ENCODE results near the gene BTC.

The BTC gene

DNA sequence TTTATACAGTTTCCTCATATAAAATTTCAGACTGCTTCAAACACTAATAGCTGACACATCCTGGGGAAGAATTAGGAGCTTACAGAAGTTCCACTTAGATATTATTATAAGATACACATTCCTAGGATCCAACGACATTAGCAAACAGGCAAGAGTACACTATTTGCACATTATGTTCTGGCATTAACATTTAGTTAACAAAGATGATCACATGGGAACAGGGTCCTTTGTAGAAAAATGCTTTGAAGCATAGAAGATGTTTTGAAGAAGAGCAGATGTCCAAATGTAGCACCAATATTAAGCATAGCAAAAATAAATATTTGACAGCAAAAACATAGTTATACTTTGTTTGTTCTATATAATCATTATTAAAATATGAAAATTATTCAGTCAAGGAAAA is 52.1 kb downstream of the BTC start:
- H3K27me3 ChIP-seq (replicated peaks; ENCODE audit: control insufficient read depth, insufficient read depth, low read length) = no peaks in the 10 kb centered on the region; the same call in 1 of the 2 replicates
- H3K4me3 ChIP-seq (replicated peaks; ENCODE audit: low read depth, low read length) = no peak overlapping the region
- H3K36me3 ChIP-seq (ENCODE audit: control insufficient read depth, insufficient read depth, low read length) = no peaks in the 10 kb centered on the region
- TF ChIP-seq, protein P1, sequence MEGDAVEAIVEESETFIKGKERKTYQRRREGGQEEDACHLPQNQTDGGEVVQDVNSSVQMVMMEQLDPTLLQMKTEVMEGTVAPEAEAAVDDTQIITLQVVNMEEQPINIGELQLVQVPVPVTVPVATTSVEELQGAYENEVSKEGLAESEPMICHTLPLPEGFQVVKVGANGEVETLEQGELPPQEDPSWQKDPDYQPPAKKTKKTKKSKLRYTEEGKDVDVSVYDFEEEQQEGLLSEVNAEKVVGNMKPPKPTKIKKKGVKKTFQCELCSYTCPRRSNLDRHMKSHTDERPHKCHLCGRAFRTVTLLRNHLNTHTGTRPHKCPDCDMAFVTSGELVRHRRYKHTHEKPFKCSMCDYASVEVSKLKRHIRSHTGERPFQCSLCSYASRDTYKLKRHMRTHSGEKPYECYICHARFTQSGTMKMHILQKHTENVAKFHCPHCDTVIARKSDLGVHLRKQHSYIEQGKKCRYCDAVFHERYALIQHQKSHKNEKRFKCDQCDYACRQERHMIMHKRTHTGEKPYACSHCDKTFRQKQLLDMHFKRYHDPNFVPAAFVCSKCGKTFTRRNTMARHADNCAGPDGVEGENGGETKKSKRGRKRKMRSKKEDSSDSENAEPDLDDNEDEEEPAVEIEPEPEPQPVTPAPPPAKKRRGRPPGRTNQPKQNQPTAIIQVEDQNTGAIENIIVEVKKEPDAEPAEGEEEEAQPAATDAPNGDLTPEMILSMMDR (IDR thresholded peaks at IDR 0.05; ENCODE audit: insufficient read depth, low read length, poor library complexity, severe bottlenecking) = no peak
- DNase-seq (ENCODE audit: extremely low read depth, insufficient read length) = no peak

DNA sequence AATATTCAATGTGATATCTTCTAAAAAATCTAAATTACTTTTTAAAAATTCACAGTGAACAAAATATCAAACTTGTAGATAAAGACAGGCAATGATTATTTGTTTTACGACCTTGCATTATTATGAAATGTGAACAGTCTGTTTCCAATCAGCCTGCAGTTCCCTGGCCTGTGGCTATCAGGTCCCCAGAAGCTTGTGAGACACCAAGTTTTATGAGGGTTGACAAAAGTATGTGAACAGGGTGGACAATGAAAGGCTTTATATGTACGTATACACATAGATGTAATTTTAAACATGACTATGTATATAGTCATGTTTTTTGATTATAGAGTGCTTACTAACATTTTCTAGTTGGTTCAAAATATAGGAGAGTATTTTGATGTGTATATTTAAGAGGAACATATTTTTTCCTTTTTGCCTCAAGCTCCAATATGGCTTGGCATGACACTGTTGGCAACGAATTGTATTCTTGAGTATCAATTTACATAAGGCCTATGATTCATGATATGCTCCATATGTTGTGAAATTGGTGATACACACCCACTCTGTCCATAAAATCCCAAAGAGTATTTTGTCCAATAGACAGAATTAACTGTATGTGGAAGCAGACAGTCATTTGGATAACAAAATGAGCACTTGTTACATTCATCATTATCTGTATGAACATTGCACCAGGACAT is 55.7 kb downstream of the BTC start:
- no peak for DNase-seq (ENCODE audit: extremely low read depth, insufficient read length)
- Histone ChIP-seq H3K4me3 (replicated peaks; ENCODE audit: low read depth, low read length) (no peak overlapping the region), H3K36me3 (ENCODE audit: control insufficient read depth, insufficient read depth, low read length) (no peaks in the 10 kb centered on the region), H3K27me3 (replicated peaks; ENCODE audit: control insufficient read depth, insufficient read depth, low read length) (no peaks in the 10 kb centered on the region; the same call in none of the 2 replicates)
- TF ChIP-seq, protein P1 (IDR thresholded peaks at IDR 0.05; ENCODE audit: insufficient read depth, low read length, poor library complexity, severe bottlenecking) = no peak

DNA sequence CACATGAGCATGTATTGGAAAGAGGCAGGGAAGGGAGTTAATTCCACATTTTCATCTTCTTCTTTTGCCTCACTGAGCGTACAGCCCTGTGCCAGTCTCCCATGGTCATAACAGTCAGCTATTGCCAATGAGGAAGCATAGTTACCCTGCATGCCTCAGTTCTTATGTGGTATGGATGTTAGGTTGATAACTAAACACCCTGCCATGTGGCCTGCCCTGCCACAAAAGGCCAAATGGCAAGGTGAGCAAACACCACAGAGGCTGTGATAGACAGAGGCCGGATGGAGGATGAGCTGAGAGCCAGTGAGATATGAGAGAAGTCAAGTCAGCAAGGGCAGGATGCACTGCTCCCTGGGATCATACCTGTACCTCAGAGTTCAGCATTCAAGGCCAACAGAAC is 59.3 kb downstream of the BTC start:
- no peak overlapping the region for H3K4me3 ChIP-seq (replicated peaks; ENCODE audit: low read depth, low read length)
- DNase-seq (ENCODE audit: extremely low read depth, insufficient read length) = no peak
- H3K36me3 ChIP-seq (ENCODE audit: control insufficient read depth, insufficient read depth, low read length) = no peaks in the 10 kb centered on the region
- no peaks in the 10 kb centered on the region; the same call in 1 of the 2 replicates for H3K27me3 ChIP-seq (replicated peaks; ENCODE audit: control insufficient read depth, insufficient read depth, low read length)
- TF ChIP-seq, protein P1 (IDR thresholded peaks at IDR 0.05; ENCODE audit: insufficient read depth, low read length, poor library complexity, severe bottlenecking) = no peak

DNA sequence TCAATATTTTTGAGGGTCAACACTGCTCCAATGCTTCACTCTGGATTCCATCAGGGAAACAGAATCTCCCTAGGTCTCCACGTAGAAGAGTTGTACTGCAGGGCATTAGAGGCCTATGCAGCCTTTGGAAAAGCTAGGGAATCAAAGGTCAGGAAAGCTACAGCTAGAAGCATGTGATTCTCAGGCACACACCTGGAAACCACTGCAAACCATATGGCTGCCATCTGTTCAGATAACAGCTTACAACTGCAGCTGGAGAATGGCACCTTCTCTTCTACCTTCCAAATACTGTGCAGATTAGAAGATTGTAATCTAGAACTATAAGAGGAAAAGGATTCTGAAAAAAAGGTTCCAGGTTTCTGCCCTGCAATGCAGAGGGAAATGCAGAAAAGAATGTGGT is 60.6 kb downstream of the BTC start:
- Histone ChIP-seq H3K4me3 (replicated peaks; ENCODE audit: low read depth, low read length) (no peak overlapping the region), H3K27me3 (replicated peaks; ENCODE audit: control insufficient read depth, insufficient read depth, low read length) (no peaks in the 10 kb centered on the region; the same call in 1 of the 2 replicates), H3K36me3 (ENCODE audit: control insufficient read depth, insufficient read depth, low read length) (no peaks in the 10 kb centered on the region)
- TF ChIP-seq, protein P1 (IDR thresholded peaks at IDR 0.05; ENCODE audit: insufficient read depth, low read length, poor library complexity, severe bottlenecking) = no peak
- DNase-seq (ENCODE audit: extremely low read depth, insufficient read length) = no peak

DNA sequence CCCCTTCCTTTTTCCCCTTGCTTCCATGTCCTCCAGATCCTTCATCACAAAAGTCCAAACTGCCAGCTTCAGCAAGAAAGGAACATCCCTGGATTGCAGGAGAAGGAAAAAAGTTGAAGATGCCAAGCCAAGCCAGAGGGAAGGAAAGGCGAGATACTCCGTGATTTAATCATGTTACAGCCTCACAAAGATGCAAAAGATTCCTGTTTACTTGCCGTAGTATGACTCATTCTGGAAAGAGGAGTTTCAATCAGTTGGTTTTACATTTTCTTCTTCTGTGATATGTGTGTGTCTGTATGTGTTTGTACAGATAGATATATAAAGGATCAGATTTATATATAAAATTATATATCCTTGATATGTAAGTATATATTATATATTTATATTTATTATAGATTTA is 69.3 kb downstream of the BTC start:
- Histone ChIP-seq H3K36me3 (ENCODE audit: control insufficient read depth, insufficient read depth, low read length) (no peaks in the 10 kb centered on the region), H3K27me3 (replicated peaks; ENCODE audit: control insufficient read depth, insufficient read depth, low read length) (no peaks in the 10 kb centered on the region; the same call in 1 of the 2 replicates), H3K4me3 (replicated peaks; ENCODE audit: low read depth, low read length) (no peak overlapping the region)
- TF ChIP-seq, protein P1 (IDR thresholded peaks at IDR 0.05; ENCODE audit: insufficient read depth, low read length, poor library complexity, severe bottlenecking) = no peak
- DNase-seq (ENCODE audit: extremely low read depth, insufficient read length) = no peak

DNA sequence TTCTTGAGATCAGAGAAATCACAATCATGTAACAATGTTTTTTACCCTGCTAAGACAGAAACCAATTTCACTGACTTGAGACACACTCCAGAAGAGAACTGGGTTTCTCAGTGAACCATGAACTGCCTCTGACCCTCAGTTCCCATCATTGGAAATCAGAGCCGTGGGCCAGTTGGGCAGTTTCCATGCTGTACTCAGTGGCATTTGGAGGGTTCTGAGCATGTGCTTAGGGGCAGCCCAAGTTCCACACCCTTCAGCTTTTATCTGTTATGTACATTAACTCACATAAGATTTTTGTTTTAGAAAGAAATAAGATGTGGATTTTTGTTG is 77.9 kb downstream of the BTC start:
- no peak overlapping the region for H3K4me3 ChIP-seq (replicated peaks; ENCODE audit: low read depth, low read length)
- H3K36me3 ChIP-seq (ENCODE audit: control insufficient read depth, insufficient read depth, low read length) = no peaks in the 10 kb centered on the region
- DNase-seq (ENCODE audit: extremely low read depth, insufficient read length) = no peak
- TF ChIP-seq, protein P1 (IDR thresholded peaks at IDR 0.05; ENCODE audit: insufficient read depth, low read length, poor library complexity, severe bottlenecking) = no peak
- H3K27me3 ChIP-seq (replicated peaks; ENCODE audit: control insufficient read depth, insufficient read depth, low read length) = no peaks in the 10 kb centered on the region
